Neural progenitor cell (in vitro differentiated cells): ENCODE measurements around the gene XAB2. TPM values are rescaled to one million over a fixed set of nuclear protein-coding genes. Genes with fewer than 3 reads are reported as not detected.

Experiments
- DNase-seq: peaks from one replicate; pipeline ENCODE4 v3.0.0-alpha.2; 2016; ENCODE audit warnings: low spot score
- H2AFZ ChIP-seq: fragments of 200-600 bp; sonication (generic); replicated peaks from 2 replicates; pipeline ENCODE4 v1.6.1; 2016; ENCODE audit warnings: antibody characterized with exemption
- H3F3A ChIP-seq: fragments of 200-600 bp; sonication (generic); 2 replicates; pipeline ENCODE4 v1.6.1; 2016; ENCODE audit warnings: antibody characterized with exemption, low read depth
- H3K27ac ChIP-seq: fragments of 200-600 bp; sonication (generic); 2 replicates; pipeline ENCODE4 v1.5.1; 2016; ENCODE audit warnings: mild to moderate bottlenecking
- H3K27me3 ChIP-seq: fragments of 200-600 bp; sonication (generic); 2 replicates; pipeline ENCODE4 v1.6.1; 2016; ENCODE audit warnings: mild to moderate bottlenecking, moderate library complexity
- H3K36me3 ChIP-seq: fragments of 200-600 bp; sonication (generic); 2 replicates; pipeline ENCODE4 v1.5.1; 2016
- H3K4me1 ChIP-seq: fragments of 200-600 bp; sonication (generic); 2 replicates; pipeline ENCODE4 v1.6.1; 2016; ENCODE audit warnings: mixed run types
- H3K4me2 ChIP-seq: fragments of 200-600 bp; sonication (generic); 2 replicates; pipeline ENCODE4 v1.6.1; 2016
- H3K4me3 ChIP-seq: fragments of 200-600 bp; sonication (generic); 2 replicates; pipeline ENCODE4 v1.5.1; 2016
- H3K79me2 ChIP-seq: fragments of 200-600 bp; sonication (generic); 2 replicates; pipeline ENCODE4 v1.6.1; 2016; ENCODE audit warnings: low read depth
- H3K9ac ChIP-seq: fragments of 200-600 bp; sonication (generic); 2 replicates; pipeline ENCODE4 v1.6.1; 2016
- H3K9me3 ChIP-seq: fragments of 200-600 bp; sonication (generic); 2 replicates; pipeline ENCODE4 v1.5.1; 2016; ENCODE audit warnings: low read depth
- H4K20me1 ChIP-seq: fragments of 200-600 bp; sonication (generic); 2 replicates; pipeline ENCODE4 v1.6.1; 2016; ENCODE audit warnings: low read depth
- H3K27ac Mint-ChIP-seq: 3 replicates; pipeline ENCODE4 v1.8.0; 2021; ENCODE audit warnings: mixed read lengths
- H3K27me3 Mint-ChIP-seq: 2 replicates; pipeline ENCODE4 v1.8.0; 2022; ENCODE audit warnings: low read depth, mild to moderate bottlenecking, inconsistent platforms, moderate library complexity, mixed read lengths; ENCODE audit not compliant: insufficient read depth
- H3K36me3 Mint-ChIP-seq: 3 replicates; pipeline ENCODE4 v1.8.0; 2021; ENCODE audit warnings: mixed read lengths
- H3K4me1 Mint-ChIP-seq: 3 replicates; pipeline ENCODE4 v1.8.0; 2021; ENCODE audit warnings: mixed read lengths
- H3K4me3 Mint-ChIP-seq: 3 replicates; pipeline ENCODE4 v1.8.0; 2021; ENCODE audit warnings: mild to moderate bottlenecking, moderate library complexity, mixed read lengths
- H3K9me3 Mint-ChIP-seq: 3 replicates; pipeline ENCODE4 v1.8.0; 2020; ENCODE audit warnings: mixed read lengths
- CTCF ChIP-seq: fragments of 200-600 bp; sonication (generic); IDR thresholded peaks from 2 replicates; pipeline ENCODE4 v1.5.1; 2017; ENCODE audit warnings: antibody characterized with exemption, mild to moderate bottlenecking
- EZH2 ChIP-seq: fragments of 200-600 bp; sonication (generic); IDR thresholded peaks from 2 replicates; pipeline ENCODE4 v1.6.1; 2017; ENCODE audit warnings: antibody characterized with exemption, mild to moderate bottlenecking, moderate library complexity
- EZH2phosphoT487 ChIP-seq: fragments of 200-600 bp; sonication (generic); IDR thresholded peaks from 2 replicates; pipeline ENCODE4 v1.6.1; 2017; ENCODE audit warnings: antibody characterized with exemption
- total RNA-seq: library from RNA; depleted of rRNA; stranded (reverse); fragments of >200 nt; gene quantifications from 2 replicates; pipeline ENCODE4 v1.2.3, GENCODE V29; 2015; ENCODE audit warnings: low replicate concordance

XAB2 gene
- total RNA-seq, 1 donor from 2014 or later = 30.9 TPM

GRCh38 chr19:7676376-7676775, 47.0 kb upstream of the XAB2 start:
- Mint-ChIP-seq H3K27me3 (peaks cover 42% of the 10 kb centered on the region), H3K36me3 (no peaks in the 10 kb centered on the region), H3K27ac (no peak overlapping the region), H3K9me3 (peaks cover 2% of the 10 kb centered on the region), H3K4me1 (peaks cover 9% of the 10 kb centered on the region), H3K4me3 (no peak overlapping the region)
- H3K4me2 ChIP-seq = no peak overlapping the region
- no peak overlapping the region for H3K4me3 ChIP-seq
- no peak overlapping the region for H3K27ac ChIP-seq
- no peak for DNase-seq
- H3K27me3 ChIP-seq = peaks cover 88% of the 10 kb centered on the region
- peaks cover 6% of the 10 kb centered on the region for H3K79me2 ChIP-seq
- no peaks in the 10 kb centered on the region for H3F3A ChIP-seq
- no peak overlapping the region for H3K9ac ChIP-seq
- H3K9me3 ChIP-seq = no peaks in the 10 kb centered on the region
- H3K36me3 ChIP-seq = no peaks in the 10 kb centered on the region
- TF ChIP-seq CTCF (no peak), EZH2 (no peak), EZH2phosphoT487 (no peak)
- no peaks in the 10 kb centered on the region for H3K4me1 ChIP-seq
- no peaks in the 10 kb centered on the region for H4K20me1 ChIP-seq
- no peak overlapping the region for H2AFZ ChIP-seq

DNA sequence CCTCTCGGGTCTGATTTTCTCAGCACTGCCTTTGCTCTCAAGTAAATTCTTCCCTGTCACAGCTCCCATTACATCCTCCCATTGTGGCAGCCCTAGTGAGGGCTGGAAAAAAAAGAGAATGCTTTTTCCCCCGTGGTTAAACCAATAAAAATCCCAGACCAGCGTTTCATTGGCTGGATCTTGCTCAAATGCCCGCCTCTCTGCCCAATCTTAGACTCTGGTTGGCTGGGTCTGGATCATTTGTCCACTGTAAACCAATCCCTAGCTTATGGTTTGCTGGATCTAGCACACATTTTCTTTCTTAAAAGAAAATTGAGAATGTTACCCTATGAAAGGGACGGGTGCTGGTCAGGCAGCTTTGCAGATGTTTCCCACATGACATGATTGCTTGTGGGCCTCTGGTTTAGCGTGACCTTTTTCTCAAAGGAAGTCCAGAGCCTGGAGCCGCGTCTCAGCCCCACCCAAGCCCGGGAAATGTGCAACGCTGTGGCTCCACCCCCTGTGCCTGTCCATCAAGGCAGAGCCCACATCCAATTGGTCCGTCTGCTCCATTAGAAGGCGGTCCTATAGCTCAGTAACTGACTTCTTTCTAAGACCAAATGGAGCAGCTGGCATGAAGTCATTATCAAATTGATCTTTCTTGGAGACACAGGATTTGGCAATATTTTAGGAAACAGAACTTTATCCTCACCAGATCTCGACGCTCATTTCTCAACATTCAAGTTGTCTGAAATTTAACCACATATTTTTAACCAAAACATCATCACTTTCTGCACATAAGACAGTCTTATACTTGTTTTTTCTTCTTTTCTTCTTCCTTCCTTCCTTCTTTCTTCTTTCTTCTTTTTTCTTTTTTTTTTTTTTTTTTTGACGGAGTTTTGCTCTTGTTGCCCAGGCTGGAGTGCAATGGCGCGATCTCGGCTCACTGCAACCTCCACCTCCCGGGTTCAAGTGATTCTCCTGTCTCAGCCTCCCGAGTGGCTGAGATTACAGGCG, 45.0 kb upstream of the XAB2 start:
- Histone ChIP-seq H4K20me1 (no peaks in the 10 kb centered on the region), H3K27ac (no peak overlapping the region), H3K9me3 (no peaks in the 10 kb centered on the region), H3K27me3 (peaks cover 99% of the 10 kb centered on the region), H3K36me3 (no peaks in the 10 kb centered on the region), H2AFZ (peak overlapping the region; percentile 34), H3K4me3 (no peak overlapping the region), H3K4me2 (no peak overlapping the region), H3K79me2 (no peaks in the 10 kb centered on the region), H3F3A (peaks cover 4% of the 10 kb centered on the region), H3K4me1 (peaks cover 7% of the 10 kb centered on the region), H3K9ac (no peak overlapping the region)
- DNase-seq = peak; percentile 71
- no peaks in the 10 kb centered on the region for H3K36me3 Mint-ChIP-seq
- H3K27ac Mint-ChIP-seq = no peak overlapping the region
- H3K9me3 Mint-ChIP-seq = peaks cover 2% of the 10 kb centered on the region
- no peak overlapping the region for H3K4me3 Mint-ChIP-seq
- TF ChIP-seq EZH2phosphoT487 = no peak
- H3K4me1 Mint-ChIP-seq = peaks cover 8% of the 10 kb centered on the region
- H3K27me3 Mint-ChIP-seq = peaks cover 51% of the 10 kb centered on the region

- H3K4me3 Mint-ChIP-seq = no peak overlapping the region
Observed at GRCh38 chr19:7672522-7672921, 43.2 kb upstream of the XAB2 start.

More at GRCh38 chr19:7672522-7672921, 43.2 kb upstream of the XAB2 start:
- Histone ChIP-seq H3K27ac (no peak overlapping the region), H3K4me2 (no peak overlapping the region), H3K9me3 (no peaks in the 10 kb centered on the region), H3K4me3 (no peak overlapping the region), H3K36me3 (no peaks in the 10 kb centered on the region), H4K20me1 (no peaks in the 10 kb centered on the region), H3F3A (peaks cover 4% of the 10 kb centered on the region), H3K79me2 (no peaks in the 10 kb centered on the region), H3K4me1 (peaks cover 7% of the 10 kb centered on the region), H3K27me3 (peaks cover 99% of the 10 kb centered on the region), H2AFZ (no peak overlapping the region), H3K9ac (no peak overlapping the region)
- no peak for DNase-seq
- H3K9me3 Mint-ChIP-seq = peaks cover 2% of the 10 kb centered on the region
- peaks cover 5% of the 10 kb centered on the region for H3K4me1 Mint-ChIP-seq
- peaks cover 42% of the 10 kb centered on the region for H3K27me3 Mint-ChIP-seq
- no peak for TF ChIP-seq CTCF
- TF ChIP-seq EZH2 = no peak
- no peak for TF ChIP-seq EZH2phosphoT487
- H3K27ac Mint-ChIP-seq = no peak overlapping the region
- H3K36me3 Mint-ChIP-seq = no peaks in the 10 kb centered on the region
